Prostate gland (tissue), 2 donors: ENCODE measurements around the gene RHBDD3.

Source experiments
- POLR2A ChIP-seq: fragments of 450-650 bp; IDR thresholded peaks from one replicate; pipeline ENCODE4 v1.6.1; 2016; ENCODE audit warnings: antibody characterized with exemption, mild to moderate bottlenecking
- POLR2AphosphoS5 ChIP-seq: sonication (generic); formaldehyde crosslinking; IDR thresholded peaks from one replicate; pipeline ENCODE4 v1.6.1; 2017; ENCODE audit warnings: antibody characterized with exemption
- TF ChIP-seq, protein P1 (sequence below), 4 experiments: fragments of 200-600 bp in 2 of 4; fragments of 450-650 bp in 2 of 4; sonication (generic) in 2 of 4; IDR thresholded peaks; 1 replicate in 3 of 4; 2 replicates in 1 of 4; pipeline ENCODE4 v1.5.1; 2016 to 2019; ENCODE audit warnings: antibody characterized with exemption in 4 of 4, mild to moderate bottlenecking in 2 of 4, moderate library complexity in 2 of 4

GRCh38 chr22:29284196-29284595 is 16.4 kb upstream of the RHBDD3 start:
- TF ChIP-seq POLR2AphosphoS5 (no peak), POLR2A (no peak)
- TF ChIP-seq, protein P1, sequence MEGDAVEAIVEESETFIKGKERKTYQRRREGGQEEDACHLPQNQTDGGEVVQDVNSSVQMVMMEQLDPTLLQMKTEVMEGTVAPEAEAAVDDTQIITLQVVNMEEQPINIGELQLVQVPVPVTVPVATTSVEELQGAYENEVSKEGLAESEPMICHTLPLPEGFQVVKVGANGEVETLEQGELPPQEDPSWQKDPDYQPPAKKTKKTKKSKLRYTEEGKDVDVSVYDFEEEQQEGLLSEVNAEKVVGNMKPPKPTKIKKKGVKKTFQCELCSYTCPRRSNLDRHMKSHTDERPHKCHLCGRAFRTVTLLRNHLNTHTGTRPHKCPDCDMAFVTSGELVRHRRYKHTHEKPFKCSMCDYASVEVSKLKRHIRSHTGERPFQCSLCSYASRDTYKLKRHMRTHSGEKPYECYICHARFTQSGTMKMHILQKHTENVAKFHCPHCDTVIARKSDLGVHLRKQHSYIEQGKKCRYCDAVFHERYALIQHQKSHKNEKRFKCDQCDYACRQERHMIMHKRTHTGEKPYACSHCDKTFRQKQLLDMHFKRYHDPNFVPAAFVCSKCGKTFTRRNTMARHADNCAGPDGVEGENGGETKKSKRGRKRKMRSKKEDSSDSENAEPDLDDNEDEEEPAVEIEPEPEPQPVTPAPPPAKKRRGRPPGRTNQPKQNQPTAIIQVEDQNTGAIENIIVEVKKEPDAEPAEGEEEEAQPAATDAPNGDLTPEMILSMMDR (IDR thresholded peaks at IDR 0.05), result no peak
